Keratinocyte (primary cell): ENCODE measurements around the gene CSNK2A2. TPM values are rescaled to one million over a fixed set of nuclear protein-coding genes. Genes with fewer than 3 reads are reported as not detected.
A peak's percentile ranks its signal among the peaks of the same experiment; 100 is the strongest.

Experiments used
- DNase-seq: peaks from one replicate; pipeline ENCODE4 v3.0.0-alpha.2; 2011; ENCODE audit warnings: low read depth, missing footprints, low spot score
- FAIRE-seq: peaks from 2 replicates; lab custom pipeline; 2011; peaks lifted over from hg19 to GRCh38; lab: Jason Lieb, UNC
- H2AFZ ChIP-seq: 2 replicates; pipeline ENCODE4 v1.6.0; 2012; ENCODE audit warnings: low read length, control low read depth, inconsistent platforms; ENCODE audit not compliant: control insufficient read depth
- H3K27ac ChIP-seq: 2 replicates; pipeline ENCODE4 v1.5.1; 2011; ENCODE audit warnings: low read length; ENCODE audit not compliant: control insufficient read depth, insufficient read depth
- H3K27me3 ChIP-seq: 3 replicates; pipeline ENCODE4 v1.6.0; 2011; ENCODE audit warnings: low read length; ENCODE audit not compliant: control insufficient read depth, insufficient read depth; ENCODE audit errors: extremely low read depth
- H3K36me3 ChIP-seq, 2 experiments: 2 replicates in 1 of 2; 3 replicates in 1 of 2; pipeline ENCODE4 v1.5.1; 2011; ENCODE audit warnings: low read length in 2 of 2, mild to moderate bottlenecking in 1 of 2; ENCODE audit not compliant: control insufficient read depth in 2 of 2, insufficient read depth in 2 of 2; ENCODE audit errors: extremely low read depth in 1 of 2
- H3K4me1 ChIP-seq: 3 replicates; pipeline ENCODE4 v1.5.1; 2011; ENCODE audit warnings: low read length; ENCODE audit not compliant: control insufficient read depth, insufficient read depth; ENCODE audit errors: extremely low read depth
- H3K4me2 ChIP-seq: 3 replicates; pipeline ENCODE4 v1.6.0; 2011; ENCODE audit warnings: low read depth, low read length; ENCODE audit not compliant: control insufficient read depth, insufficient read depth; ENCODE audit errors: extremely low read depth
- H3K4me3 ChIP-seq, 3 experiments: fragments of 200-600 bp in 1 of 3; sonication (generic) in 1 of 3; 2 replicates in 2 of 3; 3 replicates in 1 of 3; pipeline ENCODE4 v1.5.1; 2011 to 2016; ENCODE audit warnings: low read length in 3 of 3, mild to moderate bottlenecking in 3 of 3, control low read depth in 2 of 3, inconsistent platforms in 1 of 3, low read depth in 1 of 3, mixed read lengths in 1 of 3, mixed run types in 1 of 3, moderate library complexity in 1 of 3; ENCODE audit not compliant: control insufficient read depth in 2 of 3, insufficient read depth in 2 of 3; ENCODE audit errors: extremely low read depth in 1 of 3
- H3K79me2 ChIP-seq: 2 replicates; pipeline ENCODE4 v1.6.0; 2012; ENCODE audit warnings: low read length; ENCODE audit not compliant: control insufficient read depth, insufficient read depth
- H3K9ac ChIP-seq: 3 replicates; pipeline ENCODE4 v1.6.0; 2011; ENCODE audit warnings: low read length; ENCODE audit not compliant: control insufficient read depth, insufficient read depth; ENCODE audit errors: extremely low read depth
- H3K9me1 ChIP-seq: 3 replicates; pipeline ENCODE4 v1.6.0; 2011; ENCODE audit warnings: low read length; ENCODE audit not compliant: control insufficient read depth, insufficient read depth; ENCODE audit errors: extremely low read depth
- H3K9me3 ChIP-seq: 2 replicates; pipeline ENCODE4 v1.5.1; 2012; ENCODE audit warnings: low read depth, low read length; ENCODE audit not compliant: control insufficient read depth
- H4K20me1 ChIP-seq: 3 replicates; pipeline ENCODE4 v1.6.0; 2011; ENCODE audit warnings: low read length; ENCODE audit not compliant: control insufficient read depth, insufficient read depth; ENCODE audit errors: extremely low read depth
- EZH2 ChIP-seq: IDR thresholded peaks from one replicate; pipeline ENCODE4 v1.6.1; 2012; ENCODE audit warnings: inconsistent platforms, mild to moderate bottlenecking, low read length, moderate library complexity
- dilution Hi-C: fragments of 300-500 bp; cut with MboI; formaldehyde crosslinking; loops from one replicate; pipeline ENCODE4 v1.7.0; 2020; ENCODE audit warnings: low sequenced_read_pairs; ENCODE audit not compliant: extremely low pct_ligation_motif_present
- polyA plus RNA-seq, 5 experiments: library from polyadenylated mRNA; depleted of rRNA in 3 of 5; stranded (reverse) in 3 of 5; stranded (forward) in 1 of 5; unstranded in 1 of 5; fragments of >200 nt; gene quantifications; 1 replicate in 1 of 5; 2 replicates in 3 of 5; 3 replicates in 1 of 5; pipeline versions ENCODE4 v1.2.1 to v1.2.3, GENCODE V29; 2011 to 2012; ENCODE audit warnings: missing spikeins in 2 of 5, low read depth in 1 of 5, low replicate concordance in 1 of 5
- TF ChIP-seq, protein P1 (sequence below), 3 experiments: IDR thresholded peaks in 1 of 3; conservative IDR thresholded peaks in 1 of 3; optimal IDR thresholded peaks in 1 of 3; 2 replicates in 2 of 3; 3 replicates in 1 of 3; pipeline versions ENCODE3 to v1.5.1; 2011; ENCODE audit warnings: low read length in 3 of 3, mild to moderate bottlenecking in 3 of 3, moderate library complexity in 2 of 3, control low read depth in 1 of 3, inconsistent platforms in 1 of 3; ENCODE audit not compliant: insufficient read depth in 2 of 3; ENCODE audit errors: extremely low read depth in 1 of 3

The CSNK2A2 gene
- polyA plus RNA-seq, 1 donor (not counting 4 experiments of a cell fraction or from before 2014, with no cell fraction given): 49.6 TPM

DNA sequence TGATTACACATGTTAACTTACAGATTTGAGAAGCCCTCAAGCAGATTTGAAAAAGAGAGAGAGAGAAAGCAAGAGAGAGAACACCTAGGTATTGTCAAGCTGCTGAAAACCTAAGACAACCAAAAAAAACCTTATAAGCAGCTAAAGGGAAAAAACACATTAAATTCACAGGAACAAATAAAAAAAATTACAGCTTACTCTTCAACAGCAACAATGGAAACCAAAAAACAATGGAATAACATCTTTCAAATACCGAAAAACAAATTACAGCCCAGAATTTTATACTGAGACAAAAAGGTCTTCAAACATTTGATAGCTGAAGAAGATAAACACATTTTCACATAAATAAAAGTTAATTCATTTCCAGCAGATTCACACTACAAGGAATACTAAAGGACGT, 60.3 kb downstream of the CSNK2A2 start:
- no peak overlapping the region for H3K4me2 ChIP-seq
- H3K36me3 ChIP-seq: no peaks in the 10 kb centered on the region
- no peak overlapping the region for H3K4me3 ChIP-seq
- H3K27me3 ChIP-seq: no peaks in the 10 kb centered on the region
- H3K4me1 ChIP-seq: no peaks in the 10 kb centered on the region
- no peaks in the 10 kb centered on the region for H3K79me2 ChIP-seq
- H3K9me3 ChIP-seq: no peaks in the 10 kb centered on the region
- no peaks in the 10 kb centered on the region for H3K9me1 ChIP-seq
- no peak overlapping the region for H3K9ac ChIP-seq
- dilution Hi-C loops: no loop called here
- no peaks in the 10 kb centered on the region for H4K20me1 ChIP-seq
- H3K27ac ChIP-seq: no peak overlapping the region
- no peak for DNase-seq
- H2AFZ ChIP-seq: no peak overlapping the region
- no peak for FAIRE-seq
- TF ChIP-seq, protein P1, sequence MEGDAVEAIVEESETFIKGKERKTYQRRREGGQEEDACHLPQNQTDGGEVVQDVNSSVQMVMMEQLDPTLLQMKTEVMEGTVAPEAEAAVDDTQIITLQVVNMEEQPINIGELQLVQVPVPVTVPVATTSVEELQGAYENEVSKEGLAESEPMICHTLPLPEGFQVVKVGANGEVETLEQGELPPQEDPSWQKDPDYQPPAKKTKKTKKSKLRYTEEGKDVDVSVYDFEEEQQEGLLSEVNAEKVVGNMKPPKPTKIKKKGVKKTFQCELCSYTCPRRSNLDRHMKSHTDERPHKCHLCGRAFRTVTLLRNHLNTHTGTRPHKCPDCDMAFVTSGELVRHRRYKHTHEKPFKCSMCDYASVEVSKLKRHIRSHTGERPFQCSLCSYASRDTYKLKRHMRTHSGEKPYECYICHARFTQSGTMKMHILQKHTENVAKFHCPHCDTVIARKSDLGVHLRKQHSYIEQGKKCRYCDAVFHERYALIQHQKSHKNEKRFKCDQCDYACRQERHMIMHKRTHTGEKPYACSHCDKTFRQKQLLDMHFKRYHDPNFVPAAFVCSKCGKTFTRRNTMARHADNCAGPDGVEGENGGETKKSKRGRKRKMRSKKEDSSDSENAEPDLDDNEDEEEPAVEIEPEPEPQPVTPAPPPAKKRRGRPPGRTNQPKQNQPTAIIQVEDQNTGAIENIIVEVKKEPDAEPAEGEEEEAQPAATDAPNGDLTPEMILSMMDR (optimal IDR thresholded peaks at IDR 0.05 in 1 of 3, IDR thresholded peaks at IDR 0.05 in 1 of 3, conservative IDR thresholded peaks at IDR 0.05 in 1 of 3; ENCODE audit: extremely low read depth in 1 of 3, insufficient read depth in 2 of 3, low read length in 3 of 3): no peak
- TF ChIP-seq EZH2: no peak

DNA sequence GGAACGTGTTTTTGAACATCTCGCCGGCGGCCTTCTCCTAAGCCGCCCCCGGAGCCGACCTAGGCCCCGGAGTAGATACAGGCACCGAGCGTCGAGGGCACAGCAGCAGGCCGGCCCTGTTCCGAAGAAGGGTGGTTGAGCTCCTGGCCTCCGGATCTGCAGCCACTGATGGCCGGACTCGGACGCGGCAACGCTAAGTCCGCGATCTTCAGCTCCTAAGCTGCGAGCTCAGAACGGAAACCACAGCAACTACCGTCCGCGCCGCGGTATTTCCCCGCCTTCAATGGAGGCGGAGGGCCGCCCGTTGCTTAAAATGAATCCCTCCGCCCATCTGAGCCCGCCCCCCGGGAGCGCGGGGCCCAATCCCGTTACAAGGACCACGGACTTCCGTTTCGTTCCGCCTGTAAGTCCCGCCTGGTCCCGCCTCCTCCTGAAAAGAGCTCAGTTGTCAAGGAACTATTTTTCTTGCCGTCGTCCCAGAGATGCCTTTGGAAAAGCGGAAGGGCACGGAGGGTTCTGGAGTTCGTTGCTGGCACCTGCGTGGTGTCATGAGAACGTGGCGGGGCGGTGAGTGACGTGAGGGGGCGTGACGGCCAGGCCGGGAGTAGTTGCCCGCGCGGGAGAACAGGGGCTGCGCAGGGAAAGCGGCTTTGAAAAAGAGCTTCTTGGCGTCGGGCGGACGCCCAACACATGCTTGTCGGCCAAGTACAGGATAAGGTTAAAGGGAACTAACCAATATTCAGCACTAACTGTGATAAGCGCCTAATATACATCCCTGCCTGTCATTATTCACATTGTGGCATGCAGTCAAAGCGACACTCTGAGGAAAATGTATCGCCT, 68.6 kb downstream of the CSNK2A2 start, which contains the start of gene CFAP20:
TSS of gene CFAP20 (minus strand) at position 285 of the 840 bp plus-strand sequence. CDS start at position 19, 266 bp downstream.
- Histone ChIP-seq H3K27me3 (no peaks in the 10 kb centered on the region), H3K4me2 (peak within 1 kb of the TSS; percentile 96), H3K9me1 (peaks cover 2% of the 10 kb centered on the region), H3K4me3 (peak within 1 kb of the TSS; percentile 87 to 97 (median 94)), H4K20me1 (no peaks in the 10 kb centered on the region), H2AFZ (peak within 1 kb of the TSS; percentile 94), H3K9me3 (no peaks in the 10 kb centered on the region), H3K4me1 (peaks cover 33% of the 10 kb centered on the region), H3K9ac (peak within 1 kb of the TSS; percentile 90), H3K79me2 (peaks cover 46% of the 10 kb centered on the region), H3K36me3 (no peaks in the 10 kb centered on the region), H3K27ac (peak within 1 kb of the TSS; percentile 76)
- dilution Hi-C loops: no loop called here
- FAIRE-seq (peak; percentile 73), DNase-seq (peak; percentile 99)
- TF ChIP-seq, protein P1 (optimal IDR thresholded peaks at IDR 0.05 in 1 of 3, IDR thresholded peaks at IDR 0.05 in 1 of 3, conservative IDR thresholded peaks at IDR 0.05 in 1 of 3; ENCODE audit: extremely low read depth in 1 of 3, insufficient read depth in 2 of 3, low read length in 3 of 3): no peak
- no peak for TF ChIP-seq EZH2
